Posterior vena cava (tissue), 2 donors: ENCODE results near the gene MYL6. TPM values are rescaled to one million over a fixed set of nuclear protein-coding genes. Genes with fewer than 3 reads are reported as not detected.
"Not testable (repeated sequence)": the region's sequence is repeated elsewhere in the genome, so short reads cannot be mapped to it uniquely, and the experiment has no call there.

Source experiments
- DNase-seq: peaks from one replicate; pipeline ENCODE4 v3.0.0-alpha.2; 2020; ENCODE audit warnings: low spot score
- intact Hi-C, 2 donors: fragments of 100-400 bp; cut with DNase I; formaldehyde crosslinking; loops; one replicate each; pipeline versions ENCODE4 v1.14.1 to v1.14.2; 2022 to 2023
- long read RNA-seq, 2 donors: library from polyadenylated mRNA; unstranded; transcript quantifications; one replicate each; pipeline ENCODE4 v2.0.0, GENCODE V29; 2020 to 2021
- total RNA-seq, 2 donors: library from RNA; stranded (reverse); fragmentation: NEBNext Ultra II Directional; extraction: Animal tissue kit (Norgen Biotek cat#: 25700); gene quantifications; one replicate each; pipeline ENCODE4 v1.2.1, GENCODE V29; 2021
- donor health status: DM: yes; HTN: yes; CAD: no.
- donor health status: DM: yes; HTN: yes; CAD: no.

Gene MYL6
- 1,000 to 10,000 TPM; 3,219 to 3,986 TPM for total RNA-seq
- long read RNA-seq, donor 1, transcript MYL6-218 (7 exons, 901 nt) = minor isoform, 389 of 1,086 reads
- long read RNA-seq, donor 1, transcript MYL6-207 (6 exons, 655 nt) = major isoform, 421 of 1,086 reads
- long read RNA-seq, donor 1, transcript MYL6-219 (5 exons, 1,438 nt) = minor isoform, 35 of 1,086 reads
- long read RNA-seq, donor 1, transcript MYL6-210 (7 exons, 573 nt) = minor isoform, 6 of 1,086 reads
- long read RNA-seq, donor 1, partial matches to known transcripts = 193 of 1,086 reads
- long read RNA-seq, donor 1, other reads (novel, unspliced or antisense) = 33 of 1,086 reads
- long read RNA-seq, donor 2, transcript MYL6-218 (7 exons, 901 nt) = major isoform, 896 of 2,286 reads
- long read RNA-seq, donor 2, transcript MYL6-219 (5 exons, 1,438 nt) = minor isoform, 223 of 2,286 reads
- long read RNA-seq, donor 2, transcript MYL6-207 (6 exons, 655 nt) = minor isoform, 753 of 2,286 reads
- long read RNA-seq, donor 2, transcript MYL6-210 (7 exons, 573 nt) = minor isoform, 7 of 2,286 reads
- long read RNA-seq, donor 2, partial matches to known transcripts = 176 of 2,286 reads
- long read RNA-seq, donor 2, other reads (novel, unspliced or antisense) = 214 of 2,286 reads

- intact Hi-C loops = loop anchor here in 1 of 2 donors (2.0 kb wide), 1 partner anchor 33 kb away; no protein-coding TSS in a partner anchor
Measured at GRCh38 chr12:56158029-56158925, at the start of gene MYL6. MYL6 (plus strand) TSS chr12:56158359; CDS start chr12:56158402, 43 bp downstream.

GRCh38 chr12:56110571-56110970 lies 47.6 kb upstream of the MYL6 start:
- no peak for DNase-seq
- intact Hi-C loops = no loop called here

More at GRCh38 chr12:56158029-56158925, at the start of gene MYL6:
- peak; percentile 98 for DNase-seq

GRCh38 chr12:56114084-56114483 lies 44.1 kb upstream of the MYL6 start:
- no peak for DNase-seq
- intact Hi-C loops = no loop called here

GRCh38 chr12:56115329-56115728 lies 42.8 kb upstream of the MYL6 start:
- no peak for DNase-seq
- intact Hi-C loops = no loop called here

- intact Hi-C loops = no loop called here
- DNase-seq = peak; percentile 98
Measured at GRCh38 chr12:56116267-56117081, 41.7 kb upstream of the MYL6 start, which contains the start of gene RPL41. RPL41 (plus strand) TSS chr12:56116633.

- DNase-seq, intact Hi-C loops: not testable (repeated sequence)
Measured at GRCh38 chr12:56117082-56117706, 41.0 kb upstream of the MYL6 start.

GRCh38 chr12:56117778-56118687 lies 40.1 kb upstream of the MYL6 start, which contains the start of gene ZC3H10:
ZC3H10 (plus strand) TSS chr12:56118266; CDS start chr12:56120563, 2,297 bp downstream.
- intact Hi-C loops = loop anchor here in 1 of 2 donors (2.0 kb wide), 1 partner anchor 73 kb away; no protein-coding TSS in a partner anchor
- DNase-seq = peak; percentile 99

GRCh38 chr12:56118688-56119357 lies 39.3 kb upstream of the MYL6 start:
- no peak for DNase-seq
- intact Hi-C loops = loop anchor here in 1 of 2 donors (2.0 kb wide), 1 partner anchor 72 kb away; no protein-coding TSS in a partner anchor

GRCh38 chr12:56119361-56119796 lies 38.8 kb upstream of the MYL6 start:
- intact Hi-C loops = loop anchor here in 1 of 2 donors (2.0 kb wide), 1 partner anchor 71 kb away; no protein-coding TSS in a partner anchor
- no peak for DNase-seq

GRCh38 chr12:56120158-56120846 lies 37.9 kb upstream of the MYL6 start:
- DNase-seq = no peak
- intact Hi-C loops = no loop called here

- intact Hi-C loops = no loop called here
- DNase-seq = no peak
Measured at GRCh38 chr12:56121204-56121870, 36.8 kb upstream of the MYL6 start.

GRCh38 chr12:56122637-56123036 lies 35.5 kb upstream of the MYL6 start:
- DNase-seq = no peak
- intact Hi-C loops = no loop called here

GRCh38 chr12:56124133-56124532 lies 34.0 kb upstream of the MYL6 start:
- intact Hi-C loops = loop anchor here in 1 of 2 donors (2.0 kb wide), 1 partner anchor 35 kb away; the partner anchor contains the start of gene MYL6
- no peak for DNase-seq

GRCh38 chr12:56126732-56127239 lies 31.4 kb upstream of the MYL6 start:
- no peak for DNase-seq

GRCh38 chr12:56127485-56127887 lies 30.7 kb upstream of the MYL6 start:
- intact Hi-C loops = no loop called here
- DNase-seq = no peak

More at GRCh38 chr12:56126732-56127239, 31.4 kb upstream of the MYL6 start:
- intact Hi-C loops = no loop called here
